Ishikawa (cell line): ENCODE measurements around the gene OGN.

Source experiments
- CEBPB ChIP-seq: IDR thresholded peaks from 2 replicates; pipeline ENCODE4 v1.6.1; 2012
- CREB1 ChIP-seq: IDR thresholded peaks from 2 replicates; pipeline ENCODE4 v1.6.1; 2012; ENCODE audit warnings: low read depth
- EP300 ChIP-seq: IDR thresholded peaks from 2 replicates; pipeline ENCODE4 v1.6.1; 2012; ENCODE audit warnings: borderline replicate concordance
- MAX ChIP-seq: IDR thresholded peaks from 2 replicates; pipeline ENCODE4 v1.6.1; 2012
- NFIC ChIP-seq: IDR thresholded peaks from 2 replicates; pipeline ENCODE4 v1.6.1; 2012
- RAD21 ChIP-seq: IDR thresholded peaks from 2 replicates; pipeline ENCODE4 v1.6.1; 2012; ENCODE audit warnings: low read depth
- REST ChIP-seq: IDR thresholded peaks from 2 replicates; pipeline ENCODE4 v1.6.1; 2012; ENCODE audit warnings: low read depth, mild to moderate bottlenecking
- TAF1 ChIP-seq: IDR thresholded peaks from 2 replicates; pipeline ENCODE4 v1.6.1; 2012; ENCODE audit warnings: low read depth, mild to moderate bottlenecking
- YY1 ChIP-seq: IDR thresholded peaks from 2 replicates; pipeline ENCODE4 v1.6.1; 2012; ENCODE audit warnings: low read depth

- TF ChIP-seq TAF1 (no peak), MAX (no peak), CEBPB (no peak), YY1 (no peak), EP300 (no peak), CREB1 (no peak), RAD21 (no peak), REST (no peak), NFIC (no peak)
Measured at GRCh38 chr9:92406477-92406876, 2.1 kb upstream of the OGN start.
